ENCODE measurements around the gene KLHL35.

GRCh38 chr11:75389276-75389605, 43.8 kb downstream of the KLHL35 start:
- TF ChIP-seq CTCF (IDR thresholded peaks at IDR 0.05) (no peak), POLR2A (IDR thresholded peaks at IDR 0.05) (no peak)
